ENCODE results near the gene TBL1XR1.

The TBL1XR1 gene

DNA sequence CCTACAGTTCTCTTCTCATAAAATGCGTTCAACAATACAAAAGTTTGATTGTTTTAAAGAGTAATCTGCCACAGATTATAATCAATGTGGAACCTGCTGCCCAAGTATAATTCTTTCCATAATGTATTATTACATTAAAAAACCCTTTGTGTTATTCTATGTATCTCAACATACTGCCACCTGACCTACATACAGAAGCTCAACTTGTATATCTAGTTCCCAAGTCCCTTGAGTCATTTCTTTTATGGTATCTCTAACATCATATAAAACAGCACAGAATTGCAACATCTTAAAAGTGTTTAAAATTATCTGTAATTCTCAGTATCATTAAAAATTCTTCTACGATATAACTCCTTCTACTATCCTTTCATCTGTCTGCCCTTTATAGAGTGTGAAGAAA, 70.3 kb downstream of the TBL1XR1 start:
- Histone ChIP-seq H4K20me1 (ENCODE audit: insufficient read depth, low read length) (0 out of 2 replicates have a peak, but pooled peaks cover 9% of the 10 kb centered on the region), H3K4me3 (ENCODE audit: low read depth, low read length, poor library complexity, severe bottlenecking) (no peak overlapping the region), H3K79me2 (ENCODE audit: insufficient read depth, low read length) (peaks cover 100% of the 10 kb centered on the region), H3K27ac (ENCODE audit: low read depth, low read length, poor library complexity, severe bottlenecking) (no peak overlapping the region), H3K4me2 (ENCODE audit: low read length) (no peak overlapping the region), H3K36me3 (ENCODE audit: insufficient read depth, low read length) (peaks cover 98% of the 10 kb centered on the region), H3K27me3 (ENCODE audit: insufficient read depth, low read length) (no peaks in the 10 kb centered on the region), H3K9me3 (ENCODE audit: low read length) (peaks cover 38% of the 10 kb centered on the region), H3K9me2 (ENCODE audit: low read depth, low read length) (no peaks in the 10 kb centered on the region), H2AFZ (ENCODE audit: low read length) (no peak overlapping the region), H3F3A (ENCODE audit: insufficient read depth, low read length) (no peaks in the 10 kb centered on the region), H3K9ac (ENCODE audit: low read length) (no peak overlapping the region), H3K4me1 (ENCODE audit: insufficient read depth, low read length, severe bottlenecking) (peaks cover 9% of the 10 kb centered on the region)
- TF ChIP-seq EZH2 (IDR thresholded peaks at IDR 0.05; ENCODE audit: borderline replicate concordance, low read length), result no peak
- TF ChIP-seq, protein P1, sequence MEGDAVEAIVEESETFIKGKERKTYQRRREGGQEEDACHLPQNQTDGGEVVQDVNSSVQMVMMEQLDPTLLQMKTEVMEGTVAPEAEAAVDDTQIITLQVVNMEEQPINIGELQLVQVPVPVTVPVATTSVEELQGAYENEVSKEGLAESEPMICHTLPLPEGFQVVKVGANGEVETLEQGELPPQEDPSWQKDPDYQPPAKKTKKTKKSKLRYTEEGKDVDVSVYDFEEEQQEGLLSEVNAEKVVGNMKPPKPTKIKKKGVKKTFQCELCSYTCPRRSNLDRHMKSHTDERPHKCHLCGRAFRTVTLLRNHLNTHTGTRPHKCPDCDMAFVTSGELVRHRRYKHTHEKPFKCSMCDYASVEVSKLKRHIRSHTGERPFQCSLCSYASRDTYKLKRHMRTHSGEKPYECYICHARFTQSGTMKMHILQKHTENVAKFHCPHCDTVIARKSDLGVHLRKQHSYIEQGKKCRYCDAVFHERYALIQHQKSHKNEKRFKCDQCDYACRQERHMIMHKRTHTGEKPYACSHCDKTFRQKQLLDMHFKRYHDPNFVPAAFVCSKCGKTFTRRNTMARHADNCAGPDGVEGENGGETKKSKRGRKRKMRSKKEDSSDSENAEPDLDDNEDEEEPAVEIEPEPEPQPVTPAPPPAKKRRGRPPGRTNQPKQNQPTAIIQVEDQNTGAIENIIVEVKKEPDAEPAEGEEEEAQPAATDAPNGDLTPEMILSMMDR (IDR thresholded peaks at IDR 0.05; ENCODE audit: low read length), result no peak

DNA sequence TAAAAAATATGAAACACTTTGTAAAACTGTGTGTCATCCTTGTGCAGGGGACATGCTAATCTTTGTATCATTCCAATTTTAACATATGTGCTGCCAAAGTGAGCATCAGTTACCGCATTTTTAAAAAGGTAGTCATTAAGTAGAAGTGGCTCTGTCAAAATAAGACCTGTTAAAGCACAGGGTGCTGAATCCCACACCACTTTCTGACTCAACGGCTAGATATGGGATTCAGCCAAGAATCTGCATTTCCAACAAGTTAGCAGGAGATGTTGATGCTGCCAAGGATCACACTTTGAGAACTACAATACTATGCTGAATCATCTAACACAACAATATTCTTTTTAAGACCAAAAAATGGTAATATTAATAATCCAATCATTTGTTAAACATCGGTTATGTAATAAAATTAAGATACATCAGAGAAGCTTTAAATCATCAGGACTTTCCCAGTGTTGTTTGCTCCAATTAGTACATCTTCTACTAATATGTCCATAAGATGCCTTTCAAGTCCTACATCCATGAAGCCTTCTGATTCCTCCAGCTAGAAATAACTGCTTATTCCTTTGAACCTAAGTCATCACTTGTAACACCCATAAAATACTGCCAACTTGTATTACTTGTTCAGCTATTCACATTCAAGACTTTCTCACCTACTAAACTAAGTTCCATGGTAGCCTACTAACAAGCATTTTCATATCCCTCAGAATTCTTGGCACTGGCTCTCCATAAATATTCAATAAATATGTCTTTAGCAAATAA, 71.1 kb downstream of the TBL1XR1 start:
- Histone ChIP-seq H3K79me2 (ENCODE audit: insufficient read depth, low read length) (peaks cover 100% of the 10 kb centered on the region), H3K9ac (ENCODE audit: low read length) (no peak overlapping the region), H3F3A (ENCODE audit: insufficient read depth, low read length) (no peaks in the 10 kb centered on the region), H3K27me3 (ENCODE audit: insufficient read depth, low read length) (no peaks in the 10 kb centered on the region), H3K9me3 (ENCODE audit: low read length) (peaks cover 38% of the 10 kb centered on the region), H3K4me3 (ENCODE audit: low read depth, low read length, poor library complexity, severe bottlenecking) (no peak overlapping the region), H3K27ac (ENCODE audit: low read depth, low read length, poor library complexity, severe bottlenecking) (no peak overlapping the region), H3K4me1 (ENCODE audit: insufficient read depth, low read length, severe bottlenecking) (peaks cover 1% of the 10 kb centered on the region), H3K4me2 (ENCODE audit: low read length) (no peak overlapping the region), H3K36me3 (ENCODE audit: insufficient read depth, low read length) (peaks cover 99% of the 10 kb centered on the region), H3K9me2 (ENCODE audit: low read depth, low read length) (no peaks in the 10 kb centered on the region), H4K20me1 (ENCODE audit: insufficient read depth, low read length) (0 out of 2 replicates have a peak, but pooled peaks cover 9% of the 10 kb centered on the region), H2AFZ (ENCODE audit: low read length) (no peak overlapping the region)
- TF ChIP-seq, protein P1 (IDR thresholded peaks at IDR 0.05; ENCODE audit: low read length), result no peak
- TF ChIP-seq EZH2 (IDR thresholded peaks at IDR 0.05; ENCODE audit: borderline replicate concordance, low read length), result no peak

DNA sequence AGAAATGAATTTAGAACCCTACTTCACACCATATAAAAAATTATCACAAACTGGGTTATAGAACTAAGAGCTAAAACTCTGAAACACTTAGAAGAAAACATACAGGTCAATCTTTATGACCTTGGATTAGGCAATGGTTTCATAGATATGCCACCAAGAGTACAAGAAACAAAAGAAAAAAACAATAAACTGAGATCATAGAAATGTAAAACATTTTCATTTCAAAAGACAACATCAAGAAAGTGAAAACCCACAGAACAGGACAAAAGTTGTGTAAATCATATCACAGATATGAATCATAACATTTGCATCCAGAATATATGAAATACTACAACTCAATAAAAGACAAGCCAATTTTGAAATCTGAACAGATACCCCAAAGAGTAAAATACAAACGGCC, 72.4 kb downstream of the TBL1XR1 start:
- Histone ChIP-seq H3K9me2 (ENCODE audit: low read depth, low read length) (no peaks in the 10 kb centered on the region), H3K4me2 (ENCODE audit: low read length) (no peak overlapping the region), H4K20me1 (ENCODE audit: insufficient read depth, low read length) (peaks cover 13% of the 10 kb centered on the region; the same call in 1 of the 2 replicates), H3K27me3 (ENCODE audit: insufficient read depth, low read length) (no peaks in the 10 kb centered on the region), H3K27ac (ENCODE audit: low read depth, low read length, poor library complexity, severe bottlenecking) (no peak overlapping the region), H3K4me3 (ENCODE audit: low read depth, low read length, poor library complexity, severe bottlenecking) (no peak overlapping the region), H3K36me3 (ENCODE audit: insufficient read depth, low read length) (peaks cover 97% of the 10 kb centered on the region), H3K9me3 (ENCODE audit: low read length) (peaks cover 36% of the 10 kb centered on the region), H2AFZ (ENCODE audit: low read length) (no peak overlapping the region), H3F3A (ENCODE audit: insufficient read depth, low read length) (no peaks in the 10 kb centered on the region), H3K9ac (ENCODE audit: low read length) (no peak overlapping the region), H3K4me1 (ENCODE audit: insufficient read depth, low read length, severe bottlenecking) (peaks cover 12% of the 10 kb centered on the region), H3K79me2 (ENCODE audit: insufficient read depth, low read length) (peaks cover 100% of the 10 kb centered on the region)
- TF ChIP-seq, protein P1 (IDR thresholded peaks at IDR 0.05; ENCODE audit: low read length), result no peak
- TF ChIP-seq EZH2 (IDR thresholded peaks at IDR 0.05; ENCODE audit: borderline replicate concordance, low read length), result no peak

Measured in OCI-LY1 (cell line).